G401.6 (cell line): ENCODE data around the gene BRD1.

Experiments
- FAIRE-seq: peaks from 2 replicates; lab custom pipeline; 2012; peaks lifted over from hg19 to GRCh38; lab: Jason Lieb, UNC

The BRD1 gene

GRCh38 chr22:49800408-49801238, 27.1 kb downstream of the BRD1 start:
- FAIRE-seq = no peak

- no peak for FAIRE-seq
Measured at GRCh38 chr22:49799431-49800075, 28.1 kb downstream of the BRD1 start.

GRCh38 chr22:49798486-49799151, 29.1 kb downstream of the BRD1 start:
- FAIRE-seq = no peak

GRCh38 chr22:49797706-49798105, 30.0 kb downstream of the BRD1 start:
- FAIRE-seq = no peak

GRCh38 chr22:49796596-49797270, 30.9 kb downstream of the BRD1 start:
- no peak for FAIRE-seq

- FAIRE-seq = no peak
Measured at GRCh38 chr22:49795521-49795920, 32.2 kb downstream of the BRD1 start.

GRCh38 chr22:49793871-49794270, 33.8 kb downstream of the BRD1 start:
- no peak for FAIRE-seq

- no peak for FAIRE-seq
Measured at GRCh38 chr22:49793296-49793695, 34.4 kb downstream of the BRD1 start.

- no peak for FAIRE-seq
Measured at GRCh38 chr22:49792107-49792506, 35.6 kb downstream of the BRD1 start.

GRCh38 chr22:49791682-49792081, 36.0 kb downstream of the BRD1 start:
- no peak for FAIRE-seq

GRCh38 chr22:49790912-49791311, 36.8 kb downstream of the BRD1 start:
- FAIRE-seq = no peak

GRCh38 chr22:49789289-49790141, 38.2 kb downstream of the BRD1 start:
- no peak for FAIRE-seq

- no peak for FAIRE-seq
Measured at GRCh38 chr22:49788504-49788903, 39.2 kb downstream of the BRD1 start.

GRCh38 chr22:49787861-49788260, 39.8 kb downstream of the BRD1 start:
- no peak for FAIRE-seq

- no peak for FAIRE-seq
Measured at GRCh38 chr22:49786976-49787706, 40.5 kb downstream of the BRD1 start.

- FAIRE-seq = no peak
Measured at GRCh38 chr22:49785841-49786471, 41.7 kb downstream of the BRD1 start.

- FAIRE-seq = no peak
Measured at GRCh38 chr22:49785046-49785521, 42.6 kb downstream of the BRD1 start.

- no peak for FAIRE-seq
Measured at GRCh38 chr22:49784630-49784971, 43.1 kb downstream of the BRD1 start.

- FAIRE-seq = no peak
Measured at GRCh38 chr22:49783926-49784629, 43.6 kb downstream of the BRD1 start.
